NCI-H446 treated with DMSO at 0.1 percent for 48 hours (cell line): Measurements from ENCODE around the gene KIAA1217.

Experiments used
- DNase-seq: peaks from one replicate; lab custom pipeline; 2025; lab: John Stamatoyannopoulos, UW

KIAA1217 gene

GRCh38 chr10:24209946-24210491 lies 1.1 kb downstream of the KIAA1217 start:
- no peak for DNase-seq

- no peak for DNase-seq
These were observed 1.6 kb downstream of the KIAA1217 start for GRCh38 chr10:24210501-24210900.

- DNase-seq = no peak
These were observed 4.3 kb downstream of the KIAA1217 start for GRCh38 chr10:24213266-24213665.

- DNase-seq = no peak
These were observed 4.9 kb downstream of the KIAA1217 start for GRCh38 chr10:24213881-24214280.

- no peak for DNase-seq
These were observed 5.8 kb downstream of the KIAA1217 start for GRCh38 chr10:24214762-24215161.

- no peak for DNase-seq
These were observed 6.3 kb downstream of the KIAA1217 start for GRCh38 chr10:24215196-24215595.

- DNase-seq = no peak
These were observed 6.7 kb downstream of the KIAA1217 start for GRCh38 chr10:24215603-24216002.

- DNase-seq = no peak
These were observed 11.0 kb downstream of the KIAA1217 start for GRCh38 chr10:24219963-24220362.

GRCh38 chr10:24223341-24223740 lies 14.4 kb downstream of the KIAA1217 start:
- DNase-seq = no peak

- DNase-seq = no peak
These were observed 15.0 kb downstream of the KIAA1217 start for GRCh38 chr10:24223953-24224352.

- no peak for DNase-seq
These were observed 19.7 kb downstream of the KIAA1217 start for GRCh38 chr10:24228642-24229041.

- DNase-seq = no peak
These were observed 21.0 kb downstream of the KIAA1217 start for GRCh38 chr10:24229909-24230308.

GRCh38 chr10:24231200-24231599 lies 22.3 kb downstream of the KIAA1217 start:
- no peak for DNase-seq

- no peak for DNase-seq
These were observed 25.8 kb downstream of the KIAA1217 start for GRCh38 chr10:24234784-24235183.

- no peak for DNase-seq
These were observed 26.5 kb downstream of the KIAA1217 start for GRCh38 chr10:24235471-24235870.

GRCh38 chr10:24237801-24238395 lies 29.0 kb downstream of the KIAA1217 start:
- DNase-seq = no peak

GRCh38 chr10:24238519-24239247 lies 29.7 kb downstream of the KIAA1217 start:
- DNase-seq = no peak

- DNase-seq = no peak
These were observed 30.5 kb downstream of the KIAA1217 start for GRCh38 chr10:24239289-24240040.

- DNase-seq = no peak
These were observed 31.3 kb downstream of the KIAA1217 start for GRCh38 chr10:24240041-24240751.

GRCh38 chr10:24241536-24242040 lies 32.6 kb downstream of the KIAA1217 start:
- DNase-seq = no peak

- no peak for DNase-seq
These were observed 33.6 kb downstream of the KIAA1217 start for GRCh38 chr10:24242562-24242961.

GRCh38 chr10:24246365-24246764 lies 37.4 kb downstream of the KIAA1217 start:
- no peak for DNase-seq
